Myocyte (in vitro differentiated cells): ENCODE results near the gene HDAC4. TPM values are rescaled to one million over a fixed set of nuclear protein-coding genes. Genes with fewer than 3 reads are reported as not detected.

Experiments used
- DNase-seq: peaks from one replicate; pipeline ENCODE4 v3.0.0-alpha.2; 2012; ENCODE audit warnings: low read depth
- total RNA-seq: library from RNA; depleted of rRNA; stranded (reverse); fragments of >200 nt; gene quantifications from 2 replicates; pipeline ENCODE4 v1.2.3, GENCODE V29; 2014

HDAC4 gene
- total RNA-seq, 1 donor from 2014 or later, result 38.5 TPM

DNA sequence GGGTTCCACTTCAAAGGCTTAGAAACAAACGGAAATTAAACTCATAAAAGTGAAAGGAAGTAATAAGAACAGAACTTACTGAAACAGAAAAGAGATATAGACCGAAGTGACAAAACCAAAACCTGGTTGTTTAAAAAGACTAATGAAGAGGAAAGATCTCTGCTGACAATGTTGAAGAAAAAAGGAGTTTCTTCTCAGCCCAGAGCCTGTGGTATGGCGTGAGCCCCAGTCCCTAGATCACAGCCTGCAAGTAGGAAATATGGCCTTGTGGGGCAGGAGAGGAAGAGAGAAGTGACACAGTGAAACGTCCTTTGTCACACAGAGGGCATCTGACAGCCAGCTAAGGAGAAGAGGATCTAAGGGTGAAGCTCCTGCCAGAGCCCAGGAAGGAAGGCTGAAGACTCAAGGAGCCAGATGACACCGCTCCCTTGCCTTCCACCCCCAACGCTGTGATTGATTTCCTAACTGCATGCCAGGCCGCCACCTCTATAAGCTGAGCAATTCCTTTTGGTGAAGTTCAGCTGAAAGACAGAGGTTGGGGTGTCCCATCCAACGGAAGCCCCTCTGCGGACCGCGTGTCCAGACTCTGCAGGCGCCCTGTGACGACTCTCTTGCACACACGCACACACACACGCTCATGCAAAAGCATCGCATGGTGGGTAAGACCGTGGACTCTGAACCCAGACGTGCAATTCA lies 141.1 kb downstream of the HDAC4 start:
- no peak for DNase-seq

GRCh38 chr2:239259173-239259572 lies 141.6 kb downstream of the HDAC4 start:
- no peak for DNase-seq

GRCh38 chr2:239258248-239258647 lies 142.6 kb downstream of the HDAC4 start:
- DNase-seq, result no peak

- DNase-seq, result peak; percentile 82
Measured at GRCh38 chr2:239257511-239257937, 143.3 kb downstream of the HDAC4 start.

DNA sequence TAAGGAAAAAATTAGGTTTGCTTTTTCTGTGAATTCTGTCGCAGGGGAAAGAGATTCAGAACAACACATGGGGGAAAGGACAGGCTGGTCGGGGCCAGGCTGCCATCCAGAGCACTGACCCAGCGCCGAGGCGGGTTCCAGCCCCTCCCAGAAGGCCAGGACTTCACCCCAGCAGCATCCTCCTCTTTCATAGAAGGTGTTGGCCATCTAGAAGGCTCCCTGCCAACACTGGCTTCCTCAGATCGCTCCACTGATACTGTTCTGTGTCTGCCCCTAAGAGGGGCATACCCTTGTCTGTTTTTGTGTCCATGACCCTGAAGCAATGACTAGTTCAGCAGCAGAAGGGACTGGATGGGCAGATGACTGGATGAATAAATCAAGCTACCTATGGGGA lies 144.5 kb downstream of the HDAC4 start:
- no peak for DNase-seq

- DNase-seq, result no peak
Measured at GRCh38 chr2:239255628-239256349, 145.0 kb downstream of the HDAC4 start.

- no peak for DNase-seq
Measured at GRCh38 chr2:239255218-239255617, 145.6 kb downstream of the HDAC4 start.

DNA sequence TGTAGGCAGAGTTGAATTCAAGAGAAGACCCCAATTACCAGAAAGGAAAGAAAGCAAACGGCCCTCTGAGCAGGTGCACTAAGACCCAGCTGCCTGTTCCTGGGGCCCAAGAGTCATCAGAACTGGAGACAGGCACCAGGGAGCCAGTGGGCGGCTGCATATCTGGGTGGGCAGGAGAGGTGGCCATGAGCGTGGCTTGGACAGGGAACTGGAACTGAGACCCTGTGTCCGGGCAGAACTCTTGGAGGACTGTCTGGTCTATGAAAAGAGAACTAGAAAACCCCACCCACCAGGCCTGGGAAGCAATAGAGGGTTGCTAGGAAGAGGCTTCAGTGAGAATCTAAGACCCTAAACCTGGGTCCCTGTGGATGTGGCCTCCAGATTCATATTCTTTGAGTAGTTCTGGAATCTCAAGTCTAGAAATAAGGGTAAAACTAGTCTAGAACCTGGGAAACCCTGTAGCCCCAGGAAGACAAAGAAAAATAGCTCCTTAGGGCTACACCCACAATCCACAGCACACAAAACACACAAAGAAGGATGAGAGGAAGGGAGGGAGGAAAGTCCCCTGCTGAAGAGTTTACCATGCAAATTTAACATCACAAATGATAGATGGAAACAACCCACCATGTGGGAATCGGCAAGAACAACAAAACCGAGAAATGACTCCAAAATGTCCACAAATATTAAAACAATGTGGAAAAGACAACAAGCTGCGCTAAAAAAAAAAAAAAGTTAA lies 147.0 kb downstream of the HDAC4 start:
- no peak for DNase-seq

GRCh38 chr2:239253264-239253663 lies 147.6 kb downstream of the HDAC4 start:
- DNase-seq, result no peak

- DNase-seq, result no peak
Measured at GRCh38 chr2:239252801-239253200, 148.0 kb downstream of the HDAC4 start.

DNA sequence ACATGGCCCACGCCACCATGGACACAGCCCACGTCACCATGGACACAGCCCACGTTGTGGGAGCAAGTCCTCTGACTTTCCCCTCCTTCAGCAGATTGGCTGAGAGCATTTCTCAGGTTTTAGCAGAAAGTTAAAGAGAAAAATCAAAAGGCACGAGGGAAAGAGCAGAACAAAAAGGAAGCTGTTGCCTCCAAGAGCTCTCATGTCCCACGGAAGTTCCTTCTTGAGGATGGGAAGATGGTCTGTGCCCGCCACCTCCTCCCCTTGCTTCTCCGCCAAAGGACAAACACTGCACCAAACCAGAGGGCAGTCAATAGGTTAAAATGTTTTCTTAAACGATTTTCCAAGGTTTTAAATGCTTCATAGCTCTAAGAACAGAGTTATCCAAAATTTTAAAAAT lies 148.4 kb downstream of the HDAC4 start:
- DNase-seq, result no peak

DNA sequence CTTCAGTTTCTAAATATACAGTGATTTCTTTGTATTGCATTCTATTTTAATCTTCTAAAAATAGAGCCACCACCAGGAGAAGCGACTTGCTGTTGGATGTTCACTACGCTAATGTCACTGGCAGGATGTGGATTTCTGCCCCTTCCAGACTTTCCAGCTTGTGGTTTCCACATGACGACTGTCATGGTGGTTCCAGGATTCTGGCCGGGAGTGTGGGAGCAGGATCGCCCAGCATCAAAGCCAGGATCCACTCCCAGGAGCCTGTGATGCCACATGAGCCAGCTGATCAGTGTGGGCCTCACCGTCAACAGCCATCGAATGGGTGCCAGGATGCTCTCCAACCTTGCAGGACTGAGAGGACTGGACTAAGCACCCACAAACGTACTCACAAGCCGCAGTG lies 148.8 kb downstream of the HDAC4 start:
- peak; percentile 71 for DNase-seq

DNA sequence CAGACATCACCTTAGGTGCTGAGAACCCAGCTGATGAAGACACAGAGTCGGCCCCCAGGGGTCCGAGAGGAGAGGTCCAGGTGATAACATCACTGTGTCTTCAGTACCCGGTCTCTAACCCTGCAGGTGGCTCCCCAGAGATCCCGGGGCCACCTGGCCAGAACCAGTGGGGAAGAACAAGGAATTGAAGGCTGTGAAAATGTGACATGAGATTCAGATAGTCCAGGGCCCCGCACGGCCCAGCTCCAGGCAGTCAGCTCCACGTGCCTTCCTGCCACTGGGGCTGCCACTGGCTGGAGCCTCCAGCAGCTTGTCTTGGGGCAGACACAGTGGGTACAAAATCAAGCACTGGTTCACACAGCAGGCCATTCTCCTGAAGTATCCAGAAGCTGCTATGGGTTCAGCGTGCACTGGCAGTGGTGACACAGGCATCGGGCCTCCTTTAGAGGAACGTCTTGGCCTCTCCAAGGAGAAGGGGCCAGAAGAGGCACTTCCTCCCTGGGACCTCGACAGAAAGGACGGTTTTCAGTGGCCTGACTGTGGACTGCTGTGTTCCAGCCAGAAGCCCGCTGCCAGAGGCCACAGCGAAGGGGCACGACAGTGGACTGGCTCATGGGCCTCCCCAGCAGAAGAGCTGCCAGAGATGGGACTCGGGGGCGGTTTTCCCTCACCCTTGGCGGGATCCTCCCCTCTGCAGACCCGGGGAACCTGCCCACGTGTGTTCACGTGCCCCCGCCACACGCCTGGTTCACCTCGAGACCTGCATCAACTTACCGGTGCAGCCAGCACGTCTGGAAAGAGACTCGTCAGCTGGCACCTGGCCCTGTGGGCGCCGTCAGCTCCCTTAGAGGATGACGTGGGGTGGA lies 150.4 kb downstream of the HDAC4 start:
- DNase-seq, result no peak

DNA sequence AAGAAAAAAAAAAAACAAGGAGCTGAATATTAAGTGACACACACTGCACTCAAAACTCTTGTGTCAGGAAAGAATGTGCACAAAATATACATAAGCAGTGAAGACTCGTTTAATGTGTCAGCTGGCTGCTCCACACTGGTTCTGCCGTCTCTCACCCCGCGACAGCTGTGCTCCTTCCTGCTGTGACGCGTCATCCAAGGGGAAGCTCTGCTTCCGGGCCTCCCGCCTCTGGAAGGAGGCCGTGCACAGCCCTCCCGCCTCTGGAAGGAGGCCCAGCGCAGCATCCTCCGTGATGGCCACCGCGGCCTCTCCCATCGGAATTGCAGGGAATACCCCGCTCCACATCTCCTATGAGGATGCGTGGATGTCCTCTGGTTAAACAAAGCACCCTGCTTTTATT lies 151.0 kb downstream of the HDAC4 start:
- peak; percentile 80 for DNase-seq

GRCh38 chr2:239249048-239249447 lies 151.8 kb downstream of the HDAC4 start:
- no peak for DNase-seq

GRCh38 chr2:239247401-239248245 lies 153.2 kb downstream of the HDAC4 start:
- DNase-seq, result no peak

DNA sequence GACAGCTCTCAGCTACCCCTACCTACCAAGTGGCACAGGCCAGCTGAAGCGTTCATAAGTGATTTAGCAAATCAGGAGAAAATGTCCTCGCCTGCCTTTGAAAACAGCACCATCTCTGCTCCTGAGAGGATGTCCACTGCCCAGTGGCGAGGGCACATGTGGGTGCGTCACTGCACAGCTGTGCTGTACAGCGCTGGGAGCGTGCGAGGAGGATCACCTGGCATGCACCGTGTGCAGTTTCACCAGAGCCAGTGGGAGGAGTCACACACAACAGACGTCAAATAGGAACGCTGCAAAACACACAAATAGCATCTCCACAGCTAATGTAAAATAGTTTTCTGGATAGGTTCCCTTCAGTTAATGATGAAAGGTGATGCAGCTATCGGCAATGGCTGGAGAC lies 154.1 kb downstream of the HDAC4 start:
- no peak for DNase-seq

DNA sequence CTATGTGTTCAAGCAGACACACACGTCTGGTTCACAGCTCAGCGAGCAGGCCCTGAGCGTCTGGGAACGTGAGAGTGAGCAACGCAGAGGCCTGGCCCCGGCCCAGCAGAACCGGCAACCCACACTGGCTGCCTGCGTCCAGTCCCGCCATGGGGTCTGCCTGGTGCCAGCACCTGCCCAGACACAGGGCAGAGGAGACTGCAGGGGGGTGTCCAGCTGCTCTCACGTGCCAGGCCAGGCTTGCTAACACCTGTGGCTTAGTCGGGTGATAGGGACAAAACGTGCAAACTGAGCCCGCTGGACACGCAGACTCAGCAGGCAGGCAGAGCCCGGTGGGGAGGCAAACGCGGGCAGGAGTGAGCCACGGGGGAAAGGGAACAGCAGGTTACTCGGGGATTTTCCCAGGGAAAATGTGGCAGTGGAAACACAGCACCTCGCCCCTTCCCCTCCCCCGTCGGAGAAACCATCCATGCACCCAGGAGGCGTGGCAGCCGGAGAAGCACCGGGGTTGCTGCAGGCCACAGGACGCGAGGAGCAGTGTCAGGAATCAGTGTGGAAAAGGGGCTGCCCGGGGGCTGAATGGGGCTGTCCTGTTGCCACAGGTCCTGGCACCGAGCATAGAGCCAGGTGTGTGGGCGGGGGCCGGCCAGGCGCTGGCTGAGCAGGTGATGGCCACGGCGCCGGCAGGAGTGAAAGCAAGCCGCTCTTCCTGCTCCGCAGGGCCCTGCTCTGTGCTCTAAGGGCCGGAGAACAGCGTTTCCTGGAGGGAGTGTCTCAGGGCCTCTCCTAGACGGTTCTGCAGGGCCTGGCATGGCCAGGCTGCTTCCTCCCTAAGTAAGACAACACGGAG lies 154.7 kb downstream of the HDAC4 start:
- no peak for DNase-seq

GRCh38 chr2:239245107-239245506 lies 155.7 kb downstream of the HDAC4 start:
- no peak for DNase-seq
